GM12878 (cell line): ENCODE results near the gene INHA.

Experiments
- CHD1 ChIP-seq: IDR thresholded peaks from 2 replicates; pipeline ENCODE4 v1.6.1; 2012; ENCODE audit warnings: low read depth, low read length, improper control_type of control experiment
- CHD2 ChIP-seq: IDR thresholded peaks from 2 replicates; pipeline ENCODE4 v1.6.1; 2011; ENCODE audit warnings: low read depth, low read length, improper control_type of control experiment, borderline replicate concordance
- CREB1 ChIP-seq: IDR thresholded peaks from 2 replicates; pipeline ENCODE4 v1.6.1; 2012; ENCODE audit warnings: low read depth, mild to moderate bottlenecking, inconsistent platforms
- EP300 ChIP-seq, 2 experiments: fragments of 150-350 bp in 1 of 2; IDR thresholded peaks; 2 replicates each; pipeline ENCODE4 v1.6.1; 2011 to 2012; ENCODE audit warnings: low read depth in 2 of 2, low read length in 2 of 2, borderline replicate concordance in 1 of 2, improper control_type of control experiment in 1 of 2, inconsistent platforms in 1 of 2; ENCODE audit not compliant: control insufficient read depth in 1 of 2
- EZH2 ChIP-seq: IDR thresholded peaks from 2 replicates; pipeline ENCODE4 v1.6.1; 2012; ENCODE audit warnings: low read depth, mild to moderate bottlenecking, control low read depth, inconsistent platforms, low read length, borderline replicate concordance; ENCODE audit not compliant: control insufficient read depth
- FOXM1 ChIP-seq: IDR thresholded peaks from 2 replicates; pipeline ENCODE4 v1.6.1; 2012; ENCODE audit warnings: low read depth, mild to moderate bottlenecking, inconsistent platforms, low read length, moderate library complexity
- MLLT1 ChIP-seq: fragments of 450-650 bp; IDR thresholded peaks from 2 replicates; pipeline ENCODE4 v1.6.1; 2016; ENCODE audit warnings: mild to moderate bottlenecking
- NFYB ChIP-seq: IDR thresholded peaks from 2 replicates; pipeline ENCODE4 v1.6.1; 2011; ENCODE audit warnings: low read depth, mild to moderate bottlenecking, low read length, improper control_type of control experiment, moderate library complexity; ENCODE audit not compliant: insufficient read depth
- POLR2A ChIP-seq: IDR thresholded peaks from 2 replicates; pipeline ENCODE4 v1.6.1; 2011; ENCODE audit warnings: low read depth, mild to moderate bottlenecking, low read length
- TCF12 ChIP-seq: IDR thresholded peaks from 2 replicates; pipeline ENCODE4 v1.6.1; 2011; ENCODE audit warnings: low read depth, mild to moderate bottlenecking, low read length
- ZNF384 ChIP-seq: IDR thresholded peaks from 2 replicates; pipeline ENCODE4 v1.6.1; 2012; ENCODE audit warnings: low read depth, mild to moderate bottlenecking, low read length, improper control_type of control experiment, borderline replicate concordance
- ZNF592 ChIP-seq: fragments of 450-650 bp; IDR thresholded peaks from 2 replicates; pipeline ENCODE4 v1.6.1; 2017; ENCODE audit warnings: mild to moderate bottlenecking, moderate library complexity
- TF ChIP-seq, protein P1 (sequence below), 3 experiments: IDR thresholded peaks in 2 of 3; conservative IDR thresholded peaks in 1 of 3; 2 replicates each; pipeline ENCODE4 v1.5.1; 2011; ENCODE audit warnings: low read depth in 3 of 3, low read length in 3 of 3, mild to moderate bottlenecking in 3 of 3, control low read depth in 2 of 3, moderate library complexity in 2 of 3, inconsistent platforms in 1 of 3, mixed read lengths in 1 of 3; ENCODE audit not compliant: control insufficient read depth in 2 of 3, insufficient read depth in 1 of 3; ENCODE audit errors: extremely low read depth in 1 of 3

DNA sequence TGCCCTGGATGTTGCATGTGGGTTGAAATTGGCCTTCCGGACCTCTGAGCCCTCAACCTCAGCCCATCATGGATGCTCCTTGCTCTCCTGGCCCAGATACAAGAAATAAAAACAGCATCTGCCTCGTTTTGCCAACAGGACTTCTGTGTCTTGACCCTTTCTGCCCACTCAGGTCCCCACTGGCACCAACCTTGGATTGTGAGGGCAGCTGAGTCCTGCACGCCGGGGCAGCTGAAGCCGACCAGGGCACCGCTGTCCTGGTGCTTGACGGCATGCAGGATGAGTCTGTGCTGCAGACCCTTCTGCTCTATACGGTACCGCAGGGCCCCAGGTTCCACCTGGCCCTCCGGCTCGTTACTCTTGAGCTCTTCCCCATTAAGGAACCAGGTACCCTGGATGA, 5.5 kb upstream of the INHA start:
- TF ChIP-seq TCF12 (no peak), EZH2 (no peak), ZNF384 (no peak), EP300 (IDR thresholded peaks at IDR 0.05; ENCODE audit: borderline replicate concordance in 1 of 2, control insufficient read depth in 1 of 2, low read depth in 2 of 2, low read length in 2 of 2) (no peak), CREB1 (no peak), CHD1 (no peak), FOXM1 (no peak), POLR2A (no peak), CHD2 (no peak), MLLT1 (no peak), NFYB (no peak), ZNF592 (no peak)
- TF ChIP-seq, protein P1, sequence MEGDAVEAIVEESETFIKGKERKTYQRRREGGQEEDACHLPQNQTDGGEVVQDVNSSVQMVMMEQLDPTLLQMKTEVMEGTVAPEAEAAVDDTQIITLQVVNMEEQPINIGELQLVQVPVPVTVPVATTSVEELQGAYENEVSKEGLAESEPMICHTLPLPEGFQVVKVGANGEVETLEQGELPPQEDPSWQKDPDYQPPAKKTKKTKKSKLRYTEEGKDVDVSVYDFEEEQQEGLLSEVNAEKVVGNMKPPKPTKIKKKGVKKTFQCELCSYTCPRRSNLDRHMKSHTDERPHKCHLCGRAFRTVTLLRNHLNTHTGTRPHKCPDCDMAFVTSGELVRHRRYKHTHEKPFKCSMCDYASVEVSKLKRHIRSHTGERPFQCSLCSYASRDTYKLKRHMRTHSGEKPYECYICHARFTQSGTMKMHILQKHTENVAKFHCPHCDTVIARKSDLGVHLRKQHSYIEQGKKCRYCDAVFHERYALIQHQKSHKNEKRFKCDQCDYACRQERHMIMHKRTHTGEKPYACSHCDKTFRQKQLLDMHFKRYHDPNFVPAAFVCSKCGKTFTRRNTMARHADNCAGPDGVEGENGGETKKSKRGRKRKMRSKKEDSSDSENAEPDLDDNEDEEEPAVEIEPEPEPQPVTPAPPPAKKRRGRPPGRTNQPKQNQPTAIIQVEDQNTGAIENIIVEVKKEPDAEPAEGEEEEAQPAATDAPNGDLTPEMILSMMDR (IDR thresholded peaks at IDR 0.05 in 2 of 3, conservative IDR thresholded peaks at IDR 0.05 in 1 of 3; ENCODE audit: control insufficient read depth in 2 of 3, extremely low read depth in 1 of 3, insufficient read depth in 1 of 3, low read depth in 3 of 3, low read length in 3 of 3) = no peak
